Right cardiac atrium (tissue), 5 donors: ENCODE results near the gene PRKG1. TPM values are rescaled to one million over a fixed set of nuclear protein-coding genes. Genes with fewer than 3 reads are reported as not detected.

Source experiments
- ATAC-seq, 2 donors: fragments of 200-7000 bp; cut with Tn5 transposase; one replicate each; pipeline versions ENCODE4 v1.8.0 to v1.9.1; 2020; ENCODE audit warnings: moderate library complexity in 2 of 2, mild to moderate bottlenecking in 1 of 2
- DNase-seq, 3 donors: peaks; one replicate each; pipeline ENCODE4 v3.0.0-alpha.2; 2020
- H3K27ac ChIP-seq: one replicate; pipeline ENCODE4 v1.5.1; 2013; ENCODE audit warnings: mild to moderate bottlenecking, low read length, control low read depth, moderate library complexity
- H3K27me3 ChIP-seq: one replicate; pipeline ENCODE4 v1.6.1; 2013; ENCODE audit not compliant: control insufficient read depth, insufficient read depth
- H3K4me1 ChIP-seq: one replicate; pipeline ENCODE4 v1.6.1; 2013; ENCODE audit warnings: low read length; ENCODE audit not compliant: control insufficient read depth, insufficient read depth
- H3K4me3 ChIP-seq: one replicate; pipeline ENCODE4 v1.5.1; 2013; ENCODE audit warnings: low read length, control low read depth
- H3K9me3 ChIP-seq: one replicate; pipeline ENCODE4 v1.6.1; 2013; ENCODE audit warnings: low read length; ENCODE audit not compliant: control insufficient read depth
- WGBS: extraction: QIAGEN DNeasy Blood & Tissue Kit; methylation state at CpG from one replicate; pipeline ENCODE4 v1.1.7; 2013; 5-methylcytosine and 5-hydroxymethylcytosine counted together
- intact Hi-C, 4 donors: fragments of 100-400 bp; cut with DNase I; formaldehyde crosslinking; loops; one replicate each; pipeline versions ENCODE4 v1.11.0 to v1.14.0; 2022 to 2023
- polyA plus RNA-seq: library from polyadenylated mRNA; stranded (reverse); fragments of 200-250 nt; gene quantifications from one replicate; pipeline ENCODE4 v1.2.3, GENCODE V29; 2013
- total RNA-seq, 4 donors: library from RNA; stranded (reverse); fragmentation: NEBNext Ultra II Directional; extraction: Animal tissue kit (Norgen Biotek cat#: 25700); gene quantifications; one replicate each; pipeline ENCODE4 v1.2.1, GENCODE V29; 2021
- donor health status: healthy with polysubstance abuse.
- donor health status: DM: no; HTN: yes; CAD: no.
- donor health status: DM: no; HTN: no; CAD: no.
- donor health status: DM: no; HTN: yes; CAD: no; lungs with severe emphysema.
- donor health status: DM: yes; HTN: yes; CAD: no.

Gene PRKG1
- total and polyA plus RNA-seq, 5 donors, result 16.6 to 49.9 (median 47.4) TPM

GRCh38 chr10:51367694-51368093 lies 293.4 kb downstream of the PRKG1 start:
- intact Hi-C loops, result no loop called here
- no peak for ATAC-seq

GRCh38 chr10:51368943-51369342 lies 294.7 kb downstream of the PRKG1 start:
- Histone ChIP-seq H3K4me3 (no peak overlapping the region), H3K27me3 (no peaks in the 10 kb centered on the region), H3K4me1 (peaks cover 3% of the 10 kb centered on the region), H3K9me3 (no peaks in the 10 kb centered on the region), H3K27ac (no peak overlapping the region)
- WGBS, result 85% methylated on average over 5 of the region's 5 CpGs
- DNase-seq (no peak), ATAC-seq (no peak)
- intact Hi-C loops, result no loop called here

More at GRCh38 chr10:51367694-51368093, 293.4 kb downstream of the PRKG1 start:
- WGBS, result 83% methylated on average over 1 of the region's 1 CpG
- Histone ChIP-seq H3K4me1 (peaks cover 3% of the 10 kb centered on the region), H3K27ac (no peak overlapping the region), H3K4me3 (no peak overlapping the region), H3K27me3 (no peaks in the 10 kb centered on the region), H3K9me3 (no peaks in the 10 kb centered on the region)
- DNase-seq, result no peak

GRCh38 chr10:51369903-51370302 lies 295.6 kb downstream of the PRKG1 start:
- no peaks in the 10 kb centered on the region for H3K27me3 ChIP-seq
- 92% methylated on average over 2 of the region's 2 CpGs for WGBS
- intact Hi-C loops, result no loop called here
- ATAC-seq, result no peak
- H3K4me3 ChIP-seq, result no peak overlapping the region
- no peaks in the 10 kb centered on the region for H3K9me3 ChIP-seq
- peaks cover 3% of the 10 kb centered on the region for H3K4me1 ChIP-seq
- no peak for DNase-seq
- H3K27ac ChIP-seq, result no peak overlapping the region

DNA sequence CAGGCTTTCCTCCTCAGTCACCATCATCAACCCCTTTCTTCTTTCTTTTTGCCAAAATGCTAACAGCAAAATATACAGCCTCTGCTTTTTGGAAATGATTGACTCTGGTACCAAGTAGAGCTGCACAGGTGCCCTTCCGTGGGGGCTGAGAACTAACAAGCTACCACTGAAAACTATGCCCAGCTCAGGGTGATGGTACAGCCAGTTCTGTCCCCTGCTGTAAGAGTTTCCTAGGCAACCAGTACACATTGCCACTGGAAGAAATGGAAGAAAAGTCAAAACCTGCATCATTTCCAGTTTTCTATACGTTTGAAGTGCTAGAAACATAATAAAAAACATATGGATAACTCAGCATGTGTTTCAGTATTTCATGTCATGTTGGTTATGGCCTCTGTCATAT lies 297.5 kb downstream of the PRKG1 start:
- H3K27me3 ChIP-seq, result no peaks in the 10 kb centered on the region
- no peak for DNase-seq
- peak in 1 of 2 donors; percentile 57 for ATAC-seq
- intact Hi-C loops, result no loop called here
- 46% methylated on average over 2 of the region's 2 CpGs for WGBS
- peaks cover 3% of the 10 kb centered on the region for H3K4me1 ChIP-seq
- no peak overlapping the region for H3K4me3 ChIP-seq
- no peak overlapping the region for H3K27ac ChIP-seq
- H3K9me3 ChIP-seq, result no peaks in the 10 kb centered on the region

- Histone ChIP-seq H3K27ac (no peak overlapping the region), H3K9me3 (no peaks in the 10 kb centered on the region), H3K4me1 (peaks cover 6% of the 10 kb centered on the region), H3K4me3 (no peak overlapping the region), H3K27me3 (no peaks in the 10 kb centered on the region)
- intact Hi-C loops, result no loop called here
- 50% methylated on average over 2 of the region's 2 CpGs for WGBS
- DNase-seq, result no peak
- no peak for ATAC-seq
Observed at GRCh38 chr10:51375790-51376189, 301.5 kb downstream of the PRKG1 start.

- WGBS, result 81% methylated on average over 4 of the region's 4 CpGs
- intact Hi-C loops, result no loop called here
- DNase-seq (no peak), ATAC-seq (peak in 1 of 2 donors; percentile 64)
- H3K27ac ChIP-seq, result peak overlapping the region; percentile 3
- peaks cover 4% of the 10 kb centered on the region for H3K4me1 ChIP-seq
- H3K27me3 ChIP-seq, result no peaks in the 10 kb centered on the region
- no peaks in the 10 kb centered on the region for H3K9me3 ChIP-seq
- H3K4me3 ChIP-seq, result no peak overlapping the region
Observed at GRCh38 chr10:51377070-51377931, 303.0 kb downstream of the PRKG1 start.

GRCh38 chr10:51377932-51378599 lies 303.8 kb downstream of the PRKG1 start:
- WGBS, result 72% methylated on average over 3 of the region's 3 CpGs
- H3K4me1 ChIP-seq, result peaks cover 4% of the 10 kb centered on the region
- DNase-seq (no peak), ATAC-seq (peak in 1 of 2 donors; percentile 23)
- H3K4me3 ChIP-seq, result no peak overlapping the region
- H3K27ac ChIP-seq, result peak overlapping the region; percentile 3
- no peaks in the 10 kb centered on the region for H3K9me3 ChIP-seq
- no peaks in the 10 kb centered on the region for H3K27me3 ChIP-seq
- intact Hi-C loops, result no loop called here

DNA sequence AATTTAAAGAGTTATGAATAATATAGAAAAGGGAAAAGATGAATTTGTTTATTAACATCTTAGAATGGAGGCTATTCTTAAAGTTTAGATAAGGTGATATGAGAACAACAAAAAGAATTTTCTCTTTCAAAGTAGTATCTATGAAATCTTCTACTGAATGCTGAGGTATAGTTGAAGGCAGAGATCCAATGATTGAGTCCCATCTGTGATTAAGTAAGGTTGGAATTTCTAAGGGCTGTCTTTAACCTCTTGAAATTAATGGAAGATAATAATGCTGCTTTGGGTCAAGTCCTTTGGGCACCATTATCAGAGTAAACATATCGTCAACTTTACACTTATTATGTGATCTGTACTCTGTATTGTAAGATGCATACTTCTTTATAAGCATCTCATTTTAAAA lies 307.9 kb downstream of the PRKG1 start:
- Histone ChIP-seq H3K27me3 (no peaks in the 10 kb centered on the region), H3K4me1 (peaks cover 5% of the 10 kb centered on the region), H3K27ac (no peak overlapping the region), H3K9me3 (no peaks in the 10 kb centered on the region), H3K4me3 (no peak overlapping the region)
- WGBS, result 84% methylated on average over 1 of the region's 1 CpG
- DNase-seq (no peak), ATAC-seq (no peak)
- intact Hi-C loops, result no loop called here

DNA sequence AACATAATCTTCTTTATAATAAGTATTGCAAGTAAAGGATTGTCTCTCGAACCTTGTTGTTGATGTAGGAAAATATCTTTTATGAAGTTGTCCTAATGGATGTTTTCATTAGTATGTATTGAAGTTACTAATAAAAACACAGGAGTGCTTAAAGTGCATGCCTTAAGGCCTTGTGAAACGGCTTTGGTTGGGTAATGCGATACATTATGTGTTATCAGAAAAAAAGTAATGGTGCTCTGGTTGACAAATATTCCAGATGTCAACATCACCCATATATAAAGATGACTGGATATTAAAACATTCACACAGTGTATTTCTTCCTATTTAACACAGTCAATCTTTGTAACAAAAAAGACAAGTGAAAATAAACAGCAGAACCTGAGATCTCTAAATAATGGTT lies 310.7 kb downstream of the PRKG1 start:
- intact Hi-C loops, result no loop called here
- no peak overlapping the region for H3K4me3 ChIP-seq
- no peak for DNase-seq
- H3K27ac ChIP-seq, result no peak overlapping the region
- H3K9me3 ChIP-seq, result no peaks in the 10 kb centered on the region
- no peak for ATAC-seq
- H3K4me1 ChIP-seq, result peaks cover 2% of the 10 kb centered on the region
- no peaks in the 10 kb centered on the region for H3K27me3 ChIP-seq
- WGBS, result 85% methylated on average over 3 of the region's 3 CpGs

DNA sequence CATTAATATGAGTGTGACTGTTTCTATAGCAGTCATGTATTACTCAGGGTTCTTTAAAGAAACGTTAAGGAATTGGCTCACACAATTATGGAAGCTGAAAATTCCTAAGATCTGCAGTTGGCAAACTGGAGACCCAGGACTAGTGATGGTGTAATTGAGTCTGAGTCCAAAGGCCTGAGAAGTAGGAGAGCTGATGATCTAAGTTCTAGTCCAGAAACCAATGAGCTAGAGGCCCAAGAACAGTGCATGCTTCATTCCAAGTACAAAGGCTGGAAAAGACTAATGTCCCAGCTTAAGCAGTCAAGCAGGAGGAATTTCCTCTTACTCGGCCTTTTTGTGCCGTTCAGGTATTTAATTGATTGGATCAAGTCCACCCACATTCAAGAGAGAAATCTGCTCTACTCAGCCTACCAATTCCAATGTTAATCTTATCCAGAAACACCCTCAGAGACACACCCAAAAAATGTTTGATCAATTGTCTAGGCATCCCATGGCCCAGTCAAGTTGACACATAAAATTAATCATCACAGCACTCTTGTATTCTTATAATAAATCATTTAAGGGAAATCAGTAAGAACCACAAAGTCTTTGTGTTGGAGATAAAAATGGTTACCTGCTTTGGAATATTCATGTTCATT lies 312.1 kb downstream of the PRKG1 start:
- intact Hi-C loops, result no loop called here
- ATAC-seq (no peak), DNase-seq (no peak)
- no peak overlapping the region for H3K27ac ChIP-seq
- 62% methylated on average over 3 of the region's 3 CpGs for WGBS
- H3K27me3 ChIP-seq, result no peaks in the 10 kb centered on the region
- H3K4me1 ChIP-seq, result peaks cover 2% of the 10 kb centered on the region
- no peaks in the 10 kb centered on the region for H3K9me3 ChIP-seq
- no peak overlapping the region for H3K4me3 ChIP-seq
